ENCODE data around the gene ATP2C2.
"Not testable (repeated sequence)": the region's sequence is repeated elsewhere in the genome, so short reads cannot be mapped to it uniquely, and the experiment has no call there.

ATP2C2 gene

GRCh38 chr16:84421938-84422220 lies 53.5 kb downstream of the ATP2C2 start:
- no peak for DNase-seq

DNA sequence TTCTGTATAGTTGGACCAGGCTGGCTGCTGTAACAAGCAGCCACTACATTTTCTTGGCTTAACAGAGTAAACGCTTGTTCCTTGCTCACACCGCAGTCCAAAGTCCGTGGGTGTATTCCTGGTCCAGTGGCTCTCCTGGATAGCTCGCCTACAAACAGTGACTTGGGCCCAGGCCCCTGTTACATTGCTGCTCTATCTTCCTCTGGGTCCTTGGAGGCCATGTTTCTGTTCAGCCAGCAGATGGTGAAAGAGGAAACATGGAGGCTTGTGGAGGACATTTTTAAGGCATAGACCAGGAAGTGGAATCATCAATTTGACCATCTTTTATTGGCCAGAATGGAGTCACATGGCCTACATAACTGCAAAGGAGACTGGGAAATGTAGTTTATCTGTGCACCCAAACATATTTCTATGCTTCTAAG lies 55.1 kb downstream of the ATP2C2 start:
- no peak for DNase-seq

DNA sequence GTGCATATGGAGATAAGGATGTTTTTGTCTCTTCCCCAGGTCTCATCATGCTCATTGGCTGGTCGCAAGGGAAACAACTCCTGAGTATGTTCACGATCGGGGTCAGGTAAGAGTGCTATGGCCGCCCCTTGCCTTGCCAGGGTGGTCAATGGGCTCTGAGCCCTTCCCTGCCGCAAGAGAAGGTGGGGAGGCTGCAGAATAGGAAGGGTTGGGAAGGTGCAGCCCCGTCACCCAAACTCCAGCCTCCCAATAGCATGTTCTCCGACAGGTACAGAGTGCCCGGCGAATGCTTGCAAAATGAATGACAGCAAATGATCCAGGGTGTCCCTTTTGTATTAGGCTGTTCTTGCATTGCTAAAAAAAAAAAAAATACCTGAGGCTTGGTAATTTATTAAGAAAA lies 57.4 kb downstream of the ATP2C2 start:
- DNase-seq = no peak

GRCh38 chr16:84426804-84427203 lies 58.5 kb downstream of the ATP2C2 start:
- DNase-seq = no peak

GRCh38 chr16:84427553-84427952 lies 59.2 kb downstream of the ATP2C2 start:
- no peak for DNase-seq

DNA sequence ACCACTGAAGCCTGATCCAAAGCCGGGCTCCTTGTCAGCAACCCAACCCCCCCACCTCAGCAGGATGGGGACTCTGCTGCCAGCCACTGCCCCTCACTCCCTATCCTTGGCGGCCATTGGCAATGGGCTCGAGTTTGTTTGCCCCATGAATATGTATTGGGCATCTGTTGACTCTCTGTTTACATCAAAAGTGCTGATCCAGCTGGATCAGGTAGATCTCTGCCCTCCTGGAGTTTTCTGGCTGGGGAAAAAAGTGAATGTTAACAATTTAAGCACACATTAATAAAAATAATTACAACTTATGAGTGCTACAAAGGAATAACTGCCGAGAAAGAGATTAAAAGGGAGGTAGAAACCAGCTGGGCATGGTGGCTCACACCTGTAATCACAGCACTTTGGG lies 62.5 kb downstream of the ATP2C2 start:
- no peak for DNase-seq

DNA sequence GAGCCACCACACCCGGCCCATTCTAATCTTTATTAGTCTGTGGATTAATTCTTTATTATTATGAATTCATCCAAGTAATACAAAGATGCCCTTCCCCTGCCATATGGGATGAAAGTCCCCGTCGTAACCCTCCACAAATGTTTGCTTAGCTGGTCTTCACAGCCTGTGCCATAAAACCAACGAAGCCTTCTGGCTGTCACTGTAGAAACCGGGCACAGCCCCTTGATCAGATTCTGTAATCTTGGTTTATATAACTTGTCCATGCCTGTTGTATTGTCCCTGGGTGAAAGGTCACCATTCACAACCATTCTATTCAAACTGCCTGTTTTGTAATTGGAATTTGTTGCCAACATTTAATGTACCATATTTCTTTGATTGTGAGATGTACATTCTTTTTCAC lies 66.5 kb downstream of the ATP2C2 start:
- no peak for DNase-seq

DNA sequence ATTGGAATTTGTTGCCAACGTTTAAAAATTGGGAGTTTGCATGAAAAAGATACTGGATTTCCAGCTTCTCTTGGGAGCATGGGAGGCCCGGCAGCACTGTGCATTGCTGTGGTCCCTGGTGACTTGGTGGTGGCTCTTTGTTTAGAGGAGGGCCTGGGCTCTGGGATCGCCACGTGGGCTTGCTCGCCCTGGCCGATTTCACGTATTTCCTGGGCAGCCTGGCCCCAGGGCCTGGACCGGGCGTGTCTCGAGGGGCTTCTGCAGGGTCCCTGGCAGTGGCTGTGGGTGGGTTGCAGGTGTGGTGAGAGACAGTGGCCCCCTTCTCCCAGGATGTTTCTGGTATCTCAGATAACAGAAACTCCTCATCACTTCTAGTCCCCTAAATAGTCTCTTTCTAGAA lies 67.9 kb downstream of the ATP2C2 start:
- no peak for DNase-seq

- DNase-seq = no peak
Measured at GRCh38 chr16:84438971-84439696, 70.8 kb downstream of the ATP2C2 start.

GRCh38 chr16:84442416-84443145 lies 74.2 kb downstream of the ATP2C2 start:
- DNase-seq = no peak

GRCh38 chr16:84443166-84443802 lies 74.9 kb downstream of the ATP2C2 start:
- DNase-seq = no peak

GRCh38 chr16:84444476-84444875 lies 76.1 kb downstream of the ATP2C2 start:
- DNase-seq = no peak

DNA sequence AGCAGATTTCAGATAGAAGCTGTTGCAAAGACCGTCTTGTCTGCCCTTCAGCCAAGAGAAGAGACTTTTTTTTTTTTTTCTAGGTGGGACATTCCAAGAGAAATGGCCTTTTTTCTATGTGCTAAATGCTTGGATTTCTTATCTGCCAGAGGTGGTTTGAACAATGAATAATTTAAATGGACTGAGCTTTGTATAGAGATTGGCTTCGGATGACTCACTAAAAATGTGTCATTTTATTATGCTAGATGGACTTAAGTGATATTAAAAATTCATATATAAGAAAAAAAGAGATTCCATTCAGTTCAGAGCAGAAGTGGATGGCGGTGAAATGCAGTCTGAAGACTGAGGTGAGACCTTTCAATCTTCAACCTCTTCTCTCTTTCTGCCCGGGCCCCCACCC lies 77.7 kb downstream of the ATP2C2 start:
- no peak for DNase-seq

- DNase-seq = no peak
Measured at GRCh38 chr16:84446596-84447392, 78.5 kb downstream of the ATP2C2 start.

GRCh38 chr16:84448444-84448843 lies 80.1 kb downstream of the ATP2C2 start:
- no peak for DNase-seq

DNA sequence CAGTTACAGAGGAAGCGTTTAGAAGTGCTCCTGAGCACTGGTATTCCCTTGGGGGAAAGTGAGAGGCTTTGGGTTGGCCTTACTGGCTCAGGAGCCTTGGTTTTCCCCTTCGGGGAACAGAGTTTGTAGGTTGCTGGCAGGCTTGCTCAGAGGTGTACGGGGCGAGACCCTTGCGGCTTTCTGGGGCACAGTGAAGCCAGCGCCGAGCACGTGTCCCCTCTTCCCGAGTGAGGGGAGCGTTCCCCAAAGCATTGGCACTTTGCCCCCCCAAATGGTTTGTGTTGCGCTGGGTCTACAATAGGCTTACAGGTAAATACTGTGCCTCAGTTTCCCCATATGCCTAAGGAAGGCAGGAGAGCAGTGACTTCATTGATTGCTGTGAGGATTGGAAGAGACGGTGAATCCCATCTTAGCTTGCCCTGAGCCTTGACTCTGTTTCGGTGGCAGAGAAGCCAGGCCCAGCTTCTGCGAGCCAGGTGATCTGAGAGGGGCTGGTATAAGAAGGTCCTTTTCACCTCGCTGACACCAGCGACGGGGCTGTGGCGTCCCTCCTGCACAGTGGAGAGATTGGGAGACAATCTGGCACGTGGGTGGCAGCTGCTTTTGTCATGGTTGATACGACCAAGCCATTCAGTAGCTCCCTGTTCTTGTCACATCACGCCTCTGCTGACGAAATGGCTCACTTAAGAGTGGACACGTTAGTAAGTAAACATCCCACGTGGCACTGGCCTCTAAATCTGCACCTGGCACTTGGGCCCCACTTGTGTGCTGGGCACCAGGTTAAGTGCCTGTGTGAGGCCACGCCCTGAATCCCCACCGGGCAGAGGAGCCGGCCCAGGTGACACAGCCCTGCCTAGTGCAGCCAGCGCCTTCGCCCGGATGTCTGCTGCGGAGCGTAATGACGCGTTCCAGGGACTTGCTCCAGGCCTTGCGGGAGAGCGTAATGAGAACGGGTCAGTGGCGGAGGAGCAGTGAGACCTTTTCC lies 81.1 kb downstream of the ATP2C2 start:
- no peak for DNase-seq

GRCh38 chr16:84450176-84450865 lies 82.0 kb downstream of the ATP2C2 start:
- no peak for DNase-seq

DNA sequence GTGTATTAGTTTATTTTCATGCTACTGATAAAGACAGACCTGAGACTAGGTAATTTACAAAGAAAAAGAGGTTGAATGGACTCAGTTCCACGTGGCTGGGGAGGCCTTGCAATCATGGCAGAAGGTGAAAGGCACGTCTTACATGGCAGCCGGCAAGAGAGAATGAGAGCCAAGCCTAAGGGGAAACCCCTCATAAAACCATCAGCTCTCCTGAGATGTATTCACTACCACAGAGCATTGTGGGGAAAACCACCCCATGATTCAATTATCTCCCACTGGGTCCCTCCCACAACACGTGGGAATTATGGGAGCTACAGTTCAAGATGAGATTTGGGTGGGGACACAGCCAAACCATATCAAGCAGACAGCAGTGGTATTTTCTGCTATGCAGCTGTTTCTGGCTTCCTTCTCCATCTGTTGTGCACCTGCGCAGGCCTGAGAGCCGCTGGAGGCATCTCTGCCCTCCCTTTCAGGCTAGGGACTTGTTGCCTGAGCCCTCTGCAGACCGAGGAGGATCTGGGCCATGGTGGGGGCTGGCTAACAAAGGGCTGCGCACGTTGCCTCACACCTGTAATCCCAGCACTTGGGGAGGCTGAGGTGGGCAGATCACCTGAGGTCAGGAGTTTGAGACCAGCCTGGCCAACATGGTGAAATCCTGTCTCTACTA lies 82.8 kb downstream of the ATP2C2 start:
- DNase-seq = not testable (repeated sequence)

DNA sequence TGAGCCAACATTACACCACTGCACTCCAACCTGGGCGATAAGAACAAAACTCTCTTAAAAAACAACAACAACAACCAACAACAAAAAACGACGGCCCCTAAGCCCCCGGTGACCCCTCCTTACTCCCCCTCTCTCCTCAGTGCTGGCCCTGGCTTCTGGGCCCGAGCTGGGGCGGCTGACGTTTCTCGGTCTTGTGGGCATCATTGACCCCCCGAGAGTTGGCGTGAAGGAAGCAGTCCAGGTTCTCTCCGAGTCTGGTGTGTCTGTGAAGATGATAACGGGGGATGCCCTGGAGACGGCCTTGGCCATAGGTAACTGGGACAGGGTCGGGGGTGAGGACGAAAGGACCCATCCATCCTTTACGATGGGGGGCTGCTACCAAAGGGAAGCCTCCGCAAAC lies 83.4 kb downstream of the ATP2C2 start:
- DNase-seq = no peak

GRCh38 chr16:84453061-84453752 lies 84.9 kb downstream of the ATP2C2 start:
- DNase-seq = no peak
